CMK (cell line): ENCODE measurements around the gene PRODH.
"Not testable (repeated sequence)": the region's sequence is repeated elsewhere in the genome, so short reads cannot be mapped to it uniquely, and the experiment has no call there.

Experiments
- DNase-seq: peaks from one replicate; pipeline ENCODE4 v3.0.0-alpha.2; 2010; ENCODE audit warnings: low read depth

PRODH gene

DNA sequence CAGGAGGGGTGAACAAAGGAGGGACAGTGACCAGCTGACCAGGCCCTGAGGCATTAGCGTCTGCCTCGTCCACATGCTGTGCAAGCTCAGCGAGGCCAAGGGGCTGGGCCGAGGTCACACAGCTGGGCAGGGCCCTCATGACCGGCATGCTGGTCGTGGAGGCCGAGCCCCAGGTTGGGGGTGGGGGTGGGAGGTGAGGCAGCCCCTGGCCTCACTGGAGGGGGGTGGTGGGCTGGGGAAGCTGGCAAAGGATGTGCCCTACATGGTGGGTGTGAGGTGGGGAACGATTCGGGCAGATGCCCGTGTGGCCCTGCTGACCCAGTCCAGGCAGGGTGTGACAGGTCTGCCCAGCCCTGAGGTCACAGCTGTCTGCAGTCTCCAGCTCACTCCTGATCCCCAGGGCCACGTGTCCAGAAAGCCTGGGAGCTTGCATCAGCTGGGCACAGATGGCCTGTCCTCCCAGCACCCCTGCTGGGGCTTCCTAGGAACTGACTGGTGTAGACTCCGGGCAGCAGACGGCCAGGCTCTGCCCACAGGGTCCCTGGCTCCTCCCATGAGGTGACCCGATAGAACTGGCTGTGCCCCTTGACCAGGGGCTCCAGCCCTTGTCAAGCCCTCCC lies 31.4 kb upstream of the PRODH start:
- DNase-seq = not testable (repeated sequence)

DNA sequence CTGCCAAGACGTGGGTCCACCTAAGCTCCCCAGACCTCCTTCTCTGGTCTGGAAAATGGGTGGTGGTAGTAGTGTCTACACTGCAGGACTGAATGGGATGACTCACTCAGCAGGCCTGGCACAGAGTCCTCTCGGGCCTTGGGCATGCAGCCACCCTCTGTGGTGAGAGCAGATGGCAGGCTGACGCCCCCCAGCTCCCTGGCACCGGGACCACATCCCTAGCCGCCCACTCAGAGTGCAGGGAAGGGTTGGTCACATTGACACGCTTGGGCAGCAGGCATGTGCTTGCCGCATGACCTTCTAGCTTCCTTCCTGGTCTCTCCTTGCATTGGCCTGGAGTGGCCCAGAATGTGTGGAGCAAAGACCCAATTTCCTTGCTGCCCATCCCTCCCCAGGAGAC lies 30.7 kb upstream of the PRODH start:
- no peak for DNase-seq

DNA sequence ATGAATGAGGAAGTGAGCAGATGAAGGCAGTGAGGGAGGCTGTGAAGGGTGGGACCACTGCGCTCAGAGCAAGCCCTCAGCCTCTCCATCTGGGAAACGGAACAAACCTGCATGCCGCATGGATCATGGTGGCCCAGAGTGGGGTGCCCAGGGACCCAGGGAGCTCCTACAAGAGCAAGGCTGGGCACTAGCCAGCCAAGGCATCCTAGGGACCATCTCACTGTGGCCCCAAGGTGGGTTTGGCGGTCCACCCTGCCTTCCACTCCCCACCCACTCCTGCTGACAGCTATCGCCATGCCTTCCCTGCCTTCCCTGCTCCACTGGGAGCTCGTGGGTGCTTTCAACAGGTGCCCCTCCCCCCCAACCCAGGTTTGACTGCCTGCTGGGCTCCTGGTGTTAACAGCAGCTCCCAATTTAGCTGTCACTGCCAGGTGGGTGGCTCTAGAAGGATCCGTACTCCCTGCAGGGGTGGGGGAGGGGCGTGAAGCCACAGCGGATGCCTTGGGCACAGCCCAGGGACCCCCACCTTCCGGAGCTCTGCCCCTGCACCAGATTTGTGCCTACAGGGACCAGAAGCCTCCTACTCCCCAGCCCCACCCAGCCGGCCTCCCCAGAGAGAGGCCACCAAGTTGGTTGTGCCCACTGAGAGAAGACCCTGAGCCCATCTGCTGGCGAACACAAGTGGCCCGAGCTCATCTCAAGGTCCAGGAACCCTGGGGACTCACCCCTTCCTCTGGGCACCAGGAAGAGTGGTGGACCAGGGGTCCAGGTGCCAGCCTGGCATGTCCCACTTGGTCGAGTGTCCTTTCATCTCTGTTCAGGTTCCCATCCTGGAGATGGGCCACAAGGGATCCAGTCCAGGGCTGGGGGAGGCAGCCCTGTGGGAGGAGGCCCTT lies 29.7 kb upstream of the PRODH start:
- DNase-seq = no peak

DNA sequence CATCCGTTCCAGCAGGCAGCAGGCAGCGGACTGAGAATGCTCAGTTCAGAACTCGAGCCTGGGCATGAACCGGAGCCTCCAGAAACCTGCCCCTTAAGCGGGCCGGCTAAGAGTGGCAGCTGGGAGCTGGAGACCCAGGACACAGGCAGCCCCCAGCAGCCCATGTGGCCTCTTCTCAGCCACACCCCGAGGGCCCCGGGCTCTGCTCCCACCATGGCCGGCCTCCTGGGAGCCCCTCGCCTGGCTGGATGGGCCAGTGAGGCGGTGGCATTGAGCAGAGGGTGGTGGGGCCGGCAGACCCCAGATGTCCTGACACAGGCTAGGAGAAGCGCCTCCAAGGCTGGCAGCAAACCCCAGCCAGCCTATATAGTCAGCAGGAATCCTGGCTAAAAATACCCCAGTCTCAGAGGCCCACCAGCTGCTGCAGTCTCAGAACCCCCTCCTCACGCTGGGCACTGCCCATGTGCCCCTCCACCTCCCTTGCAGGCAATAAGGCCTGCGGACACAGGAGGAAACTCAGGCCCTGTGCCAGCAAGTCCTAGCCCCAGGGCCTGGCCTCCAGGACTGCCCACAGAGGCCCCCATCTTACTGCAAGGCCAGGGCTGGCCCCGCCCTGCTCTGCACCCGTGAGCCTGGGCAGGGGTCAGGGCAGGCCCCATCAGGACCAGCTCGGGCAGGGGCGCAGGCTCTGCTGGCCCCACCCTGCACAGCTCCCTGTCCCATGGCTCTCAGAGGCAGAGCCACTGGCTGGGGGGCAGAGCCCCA lies 28.6 kb upstream of the PRODH start:
- DNase-seq = not testable (repeated sequence)

DNA sequence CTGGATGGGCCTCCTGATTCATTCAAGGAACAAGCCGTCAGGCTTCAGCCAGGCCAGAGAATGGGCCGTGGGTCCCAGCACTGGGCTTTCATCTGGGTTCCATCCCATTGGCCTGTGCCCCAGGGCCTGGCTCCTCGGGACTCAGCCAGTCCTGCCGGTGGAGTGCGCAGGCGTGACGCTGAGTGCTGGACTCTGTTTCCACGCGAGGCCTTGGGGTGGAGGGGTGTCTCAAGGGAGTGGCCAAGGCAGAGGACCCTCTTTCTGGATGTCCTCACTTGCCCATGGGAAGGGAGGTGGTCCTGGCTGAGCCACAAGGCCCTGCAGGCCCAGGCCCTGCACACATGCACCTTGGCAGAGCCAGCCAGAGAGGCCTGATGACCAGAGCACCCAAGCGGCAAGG lies 28.0 kb upstream of the PRODH start:
- DNase-seq = not testable (repeated sequence)

DNA sequence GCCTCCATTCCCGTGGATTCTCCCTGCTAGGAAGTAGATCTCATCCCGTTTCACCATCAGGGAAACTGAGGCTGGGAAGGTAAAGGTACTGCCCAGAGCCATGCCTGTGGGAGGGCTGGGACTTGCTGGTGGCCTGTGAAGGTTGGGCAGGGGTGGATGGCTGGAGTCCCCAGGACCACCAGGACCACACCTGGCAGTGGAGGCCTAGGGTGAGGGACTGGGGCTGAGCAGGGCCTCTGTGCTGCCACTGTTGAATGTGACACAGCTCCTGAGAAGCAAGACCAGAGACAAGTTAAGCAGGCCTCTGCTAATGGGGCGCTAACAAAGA lies 26.2 kb upstream of the PRODH start:
- no peak for DNase-seq

DNA sequence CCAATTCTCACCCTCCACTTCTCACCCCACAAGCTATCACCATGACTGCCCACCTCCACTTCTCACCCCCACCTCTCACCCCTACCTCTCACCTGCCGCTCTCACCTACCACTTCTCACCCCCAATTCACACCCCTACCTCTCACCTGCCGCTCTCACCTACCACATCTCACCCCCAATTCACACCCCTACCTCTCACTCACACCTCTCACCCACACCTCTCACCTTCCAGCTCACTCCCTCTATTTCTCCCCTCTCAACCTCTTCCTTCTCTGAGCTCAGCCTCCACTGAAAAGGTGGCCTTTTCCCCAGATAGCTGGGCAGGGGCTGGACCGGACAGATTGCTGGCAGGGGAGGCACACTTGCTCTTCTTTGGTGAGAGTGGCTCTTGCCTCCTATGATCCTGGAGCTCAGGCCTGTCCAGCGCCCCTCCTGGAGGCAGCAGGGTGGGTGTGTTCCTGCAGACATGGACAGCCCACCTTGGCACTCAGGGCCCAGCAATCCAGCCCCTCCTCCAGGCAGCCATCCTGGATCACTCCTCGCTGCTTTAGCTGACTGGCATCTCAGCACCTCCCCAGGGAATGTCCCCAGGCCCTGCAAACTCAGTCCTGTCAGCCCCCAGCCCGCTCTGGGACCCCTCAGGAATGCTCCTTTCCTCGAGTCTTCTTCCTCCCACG lies 25.7 kb upstream of the PRODH start:
- DNase-seq = not testable (repeated sequence)

DNA sequence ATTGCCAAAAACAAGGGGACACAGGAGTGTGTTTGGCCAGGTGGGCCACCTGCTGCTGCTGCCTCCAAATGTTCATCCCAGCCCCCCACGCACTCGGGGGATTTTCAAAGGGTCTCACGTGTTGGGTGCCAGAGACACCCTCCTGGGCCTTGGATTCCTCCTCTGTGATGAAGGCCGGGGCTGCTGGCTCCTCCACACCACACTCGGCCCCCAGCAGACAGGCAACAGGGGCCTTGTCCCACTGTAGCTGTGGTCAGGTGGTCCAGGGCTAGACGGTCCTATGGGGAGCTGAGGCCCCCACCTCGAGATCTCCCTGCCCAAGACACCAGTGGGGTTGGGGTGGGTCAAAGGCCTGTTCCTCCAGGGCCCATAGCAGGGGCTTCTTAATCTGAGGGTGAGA lies 25.1 kb upstream of the PRODH start:
- not testable (repeated sequence) for DNase-seq

DNA sequence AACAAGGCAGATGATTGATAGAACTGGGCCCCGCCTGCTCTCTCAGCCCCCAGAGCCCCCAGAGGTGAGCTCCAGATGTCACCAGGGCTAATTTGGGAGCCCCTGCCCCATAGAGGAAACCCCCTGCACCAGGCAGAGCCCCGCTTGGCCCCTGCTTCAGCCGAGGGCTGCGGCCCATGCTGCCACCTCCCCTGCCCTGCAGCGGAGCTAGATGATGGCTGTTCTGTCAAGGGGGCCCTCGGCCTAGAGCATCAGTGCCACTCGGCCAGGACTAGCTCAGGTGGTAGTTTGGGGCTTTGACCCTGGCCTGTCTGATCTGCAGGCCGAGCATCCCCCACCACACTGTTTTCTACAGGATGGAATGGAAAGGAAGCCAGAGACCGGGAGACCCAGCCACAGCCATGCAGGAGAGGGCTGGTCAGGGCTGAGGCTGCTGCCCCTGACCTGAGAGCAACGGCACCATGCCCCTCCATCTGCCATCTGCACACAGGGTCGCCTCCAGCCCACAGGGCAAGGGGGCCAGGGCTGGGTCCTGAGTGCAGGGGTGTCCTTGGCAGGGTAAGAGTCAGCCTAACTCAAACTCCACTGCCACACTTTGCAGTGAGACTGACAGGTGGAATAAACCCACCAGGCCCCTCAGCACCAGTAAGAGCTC lies 24.2 kb upstream of the PRODH start:
- DNase-seq = not testable (repeated sequence)

DNA sequence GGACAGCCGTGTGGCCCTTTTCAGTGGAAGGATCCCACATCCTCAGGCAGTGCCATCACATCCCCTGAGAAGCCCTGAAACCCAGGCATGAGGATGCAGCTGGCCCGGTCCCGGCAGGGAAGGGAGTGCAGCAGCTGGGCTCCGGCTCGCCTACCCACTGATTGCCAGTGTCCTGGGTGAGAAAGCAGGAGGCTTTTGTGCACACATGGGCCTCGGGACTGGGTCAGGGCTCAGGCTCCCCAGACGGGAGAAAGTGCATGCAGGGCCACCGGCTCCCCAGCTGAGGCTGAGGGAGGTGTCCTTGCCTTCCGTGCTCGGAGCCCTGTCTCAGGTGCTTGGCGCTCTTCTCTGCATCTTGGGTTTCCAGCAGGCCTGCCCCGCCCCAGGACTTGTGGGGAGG lies 23.6 kb upstream of the PRODH start:
- not testable (repeated sequence) for DNase-seq

DNA sequence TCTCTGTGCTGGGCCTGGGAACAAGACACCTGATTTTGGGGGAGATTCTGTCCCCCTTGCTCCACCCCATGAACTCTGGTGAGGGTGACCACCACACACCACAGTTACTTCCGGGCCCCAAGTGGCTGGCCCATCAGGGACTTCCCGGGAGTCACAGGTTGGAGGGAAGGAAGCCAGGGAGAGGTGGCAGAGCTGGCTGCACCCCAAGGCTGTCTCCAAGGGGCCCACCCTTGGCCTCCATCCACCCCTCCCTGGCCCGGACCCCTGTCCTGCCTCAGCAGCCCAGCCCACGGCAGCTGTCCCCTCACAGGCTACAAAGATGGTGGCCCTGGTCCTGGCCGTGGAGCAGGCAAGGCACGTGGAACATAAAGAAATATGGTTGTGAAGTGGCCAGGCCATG lies 23.2 kb upstream of the PRODH start:
- DNase-seq = not testable (repeated sequence)

DNA sequence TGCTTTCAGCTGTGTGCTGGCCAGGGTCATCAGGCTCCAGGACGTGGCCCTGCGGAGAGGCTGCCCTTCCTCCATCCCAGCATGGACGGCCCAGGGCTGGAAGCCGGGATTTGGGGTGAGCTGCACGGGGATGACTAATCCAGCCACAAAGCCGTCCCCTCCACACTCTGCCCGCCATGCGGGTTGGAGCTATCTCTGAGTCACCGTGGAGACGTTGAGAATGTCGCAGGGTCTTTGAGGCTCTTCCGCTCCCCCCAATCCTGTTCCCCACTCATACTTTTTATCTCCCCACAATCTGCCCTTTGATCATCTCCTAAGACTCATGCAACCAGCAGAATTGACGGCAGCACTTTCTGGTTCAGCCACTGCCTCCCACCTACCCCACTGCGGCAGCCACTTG lies 22.6 kb upstream of the PRODH start:
- not testable (repeated sequence) for DNase-seq

DNA sequence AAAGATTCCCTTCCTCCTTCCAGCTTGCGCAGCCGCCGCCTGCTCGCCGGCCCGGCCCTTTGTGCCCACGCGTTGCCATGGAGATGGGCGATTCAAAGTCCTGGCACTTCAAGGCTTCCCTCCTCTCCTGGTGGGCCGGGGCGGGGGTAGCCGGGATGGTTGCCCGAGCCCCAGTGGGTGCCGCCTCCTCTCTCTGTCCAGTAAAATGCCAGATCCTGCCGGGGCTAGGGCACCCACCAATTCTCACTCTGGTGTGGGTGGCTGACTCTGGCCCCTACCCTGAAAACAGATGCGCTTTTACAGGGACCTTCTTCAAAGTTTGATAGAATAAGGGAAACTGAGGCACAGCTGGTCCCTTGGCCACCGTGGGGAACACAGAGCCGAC lies 22.2 kb upstream of the PRODH start:
- not testable (repeated sequence) for DNase-seq

DNA sequence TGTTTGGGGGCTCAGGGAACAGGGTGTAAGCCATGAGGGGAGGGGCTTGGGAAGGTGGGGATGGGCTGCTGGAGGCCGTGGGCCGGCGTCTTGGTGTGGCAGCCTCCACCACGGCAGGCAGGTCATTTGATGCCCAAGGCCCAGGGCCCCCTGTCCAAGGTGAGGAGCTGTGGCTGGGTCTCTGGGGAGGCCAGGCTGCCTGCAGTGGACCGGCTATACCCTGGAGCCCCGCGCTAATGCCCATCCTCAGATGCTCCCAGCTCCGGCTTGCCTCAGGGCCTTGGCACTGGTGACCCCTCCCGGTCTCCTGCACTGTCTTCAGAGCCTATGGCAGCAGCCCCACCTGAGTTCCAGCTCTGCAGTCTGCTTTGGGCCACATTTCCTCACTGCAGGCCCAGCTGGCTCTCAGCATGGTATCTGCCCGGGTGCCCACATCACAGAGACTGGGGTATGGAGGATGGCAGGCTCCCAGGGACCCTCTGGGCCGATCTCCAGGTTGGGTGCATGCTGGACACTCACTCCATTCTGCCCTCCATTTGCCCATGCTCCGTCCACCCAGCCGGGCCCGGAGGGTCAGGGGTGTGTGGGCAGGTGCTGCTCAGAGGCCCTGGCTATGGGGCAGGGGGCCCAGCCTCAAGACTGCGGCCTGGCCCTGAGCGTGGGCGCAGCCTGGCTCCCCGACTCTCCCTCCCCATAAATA lies 21.7 kb upstream of the PRODH start:
- not testable (repeated sequence) for DNase-seq

DNA sequence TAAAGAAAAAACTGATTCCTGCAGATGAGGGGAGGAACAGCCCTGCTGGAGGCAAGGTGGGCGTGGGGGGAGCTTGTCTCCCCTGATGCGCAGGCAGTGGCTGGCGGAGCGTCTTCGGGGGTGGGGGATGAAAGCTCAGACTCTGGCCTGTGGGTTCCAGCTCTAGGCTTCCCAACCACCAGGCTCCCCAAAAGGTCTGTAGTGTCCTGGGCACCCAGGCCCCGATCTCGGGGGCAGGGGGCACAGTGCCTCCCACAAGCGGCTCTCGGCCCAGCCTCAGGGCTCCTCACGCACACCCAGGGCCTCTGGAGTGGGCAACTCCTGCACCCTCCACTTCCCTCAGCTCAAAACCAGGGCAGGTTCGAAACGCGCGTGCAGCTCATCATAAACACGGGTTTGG lies 20.9 kb upstream of the PRODH start:
- DNase-seq = not testable (repeated sequence)

DNA sequence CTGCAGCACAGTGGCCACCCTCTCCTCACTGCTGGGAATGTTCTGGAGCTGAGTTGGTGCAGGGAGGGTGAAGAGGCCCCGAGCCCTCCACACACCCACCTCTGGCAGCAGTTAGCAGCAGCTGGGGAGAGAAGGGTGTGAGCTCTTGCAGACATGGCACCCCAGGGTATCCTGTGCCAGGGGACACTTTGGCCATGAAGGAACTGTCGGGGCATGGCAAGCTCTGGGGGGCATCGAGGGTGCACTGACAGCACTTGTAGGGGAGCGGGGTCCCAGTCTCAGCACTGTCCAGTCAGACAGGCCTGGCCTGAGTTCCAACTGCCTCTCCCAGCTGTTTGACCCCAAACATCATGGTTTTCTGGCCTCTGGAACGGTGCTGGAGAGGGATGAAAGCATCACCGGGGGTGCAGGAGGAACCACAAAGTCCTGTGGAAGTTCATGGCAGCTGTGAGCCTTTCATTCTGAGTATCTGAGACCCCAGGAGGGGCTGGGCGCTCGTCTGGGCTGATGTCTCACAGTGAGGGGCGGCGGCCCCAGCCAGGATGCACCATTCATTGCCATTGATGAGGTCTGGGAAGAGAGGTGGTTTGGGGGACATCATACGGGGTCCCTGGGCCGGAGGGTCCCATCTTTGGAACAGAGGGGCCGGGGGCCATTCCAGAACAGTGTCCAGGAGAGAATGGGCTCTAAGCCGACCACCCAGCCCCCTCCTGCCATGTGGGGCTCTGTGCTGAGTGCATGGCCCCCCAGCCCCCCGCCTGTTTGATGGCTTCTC lies 20.2 kb upstream of the PRODH start:
- DNase-seq = not testable (repeated sequence)

DNA sequence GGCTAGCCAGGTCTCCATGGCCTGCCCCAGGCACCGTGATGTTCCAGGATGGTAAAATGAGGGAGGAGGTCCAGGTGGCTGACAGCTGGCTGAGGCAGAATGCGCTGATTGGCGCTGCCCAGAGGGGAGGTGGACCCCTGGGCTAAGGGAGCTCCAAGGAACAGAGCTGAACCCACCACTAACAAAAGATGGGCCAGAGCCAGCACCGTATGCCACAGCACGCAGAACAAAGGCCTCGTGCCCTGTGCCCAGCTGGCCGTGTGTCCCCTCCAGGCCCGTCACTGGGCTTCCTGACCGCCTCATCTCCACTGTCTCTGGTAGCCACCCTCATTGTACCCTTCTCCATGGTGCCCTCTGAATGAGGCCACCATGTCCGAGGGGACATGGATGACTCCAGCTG lies 19.6 kb upstream of the PRODH start:
- no peak for DNase-seq

DNA sequence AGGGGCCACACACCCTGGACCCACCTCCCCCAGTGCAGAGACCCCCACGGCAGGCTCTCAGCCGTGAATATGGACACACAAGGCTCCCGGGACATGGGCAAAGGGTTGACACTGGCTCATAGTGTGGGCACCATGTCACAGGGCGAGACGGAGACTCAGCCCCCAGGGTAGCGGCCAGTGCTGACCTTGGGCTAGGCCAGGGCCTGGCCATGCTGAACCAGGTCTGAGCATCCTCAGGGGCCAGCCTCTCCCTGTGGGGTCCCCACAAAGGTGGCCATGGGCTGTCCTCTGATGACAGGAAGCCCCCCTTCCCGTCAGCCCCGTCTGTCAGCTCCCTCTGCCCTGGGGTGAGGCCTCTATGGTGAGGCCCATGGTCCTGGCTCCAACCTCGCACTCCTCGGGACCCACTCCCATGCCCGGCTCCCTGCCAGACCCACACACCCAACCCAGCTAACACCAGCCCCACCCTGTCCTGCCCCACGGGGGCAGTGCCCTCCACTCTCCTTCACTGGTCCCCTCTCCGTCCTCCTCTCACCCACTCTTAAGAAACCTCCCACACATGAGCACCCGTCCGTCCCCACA lies 19.0 kb upstream of the PRODH start:
- no peak for DNase-seq

DNA sequence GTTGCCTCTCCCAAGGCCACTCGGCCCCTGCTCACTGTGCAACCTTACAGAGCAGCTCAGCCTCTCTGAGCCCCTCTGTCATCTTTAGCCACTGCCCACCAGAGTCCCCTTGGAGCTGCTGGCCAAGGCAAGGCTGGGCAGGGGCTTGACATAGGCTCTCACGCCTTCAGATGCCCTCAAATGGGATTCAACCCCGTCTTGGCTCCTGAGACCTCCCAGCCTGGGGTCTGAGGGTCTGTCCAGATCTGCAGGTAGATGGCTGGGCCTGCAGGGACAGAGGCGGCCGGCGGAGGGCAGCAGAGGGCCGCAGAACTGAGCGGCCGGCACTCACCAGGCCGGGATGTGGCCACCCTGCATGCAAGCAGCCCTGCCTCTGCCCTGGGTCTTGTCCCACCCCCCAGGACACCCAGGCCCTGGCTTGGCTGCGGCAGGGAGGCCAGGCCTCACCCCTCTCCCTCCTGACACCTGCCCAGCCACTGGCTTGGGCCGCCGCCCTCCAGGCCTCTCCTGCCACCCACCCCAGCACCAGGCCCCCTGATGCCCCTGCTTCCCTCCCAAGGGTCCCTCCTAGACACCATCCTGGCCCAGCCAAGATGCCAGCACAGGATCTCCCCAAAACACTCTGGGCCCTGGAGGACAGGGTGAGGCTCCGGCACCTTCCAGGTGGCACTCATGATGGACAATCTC lies 18.4 kb upstream of the PRODH start:
- peak; percentile 17 for DNase-seq
